ENCODE measurements around the gene MACROD2. TPM values are rescaled to one million over a fixed set of nuclear protein-coding genes. Genes with fewer than 3 reads are reported as not detected.

Gene MACROD2
- total RNA-seq, 1 experiment from 2014 or later: 1.6 TPM

- H3K27ac Mint-ChIP-seq: peak overlapping the region in 2 of 3 experiments; percentile 11 to 20; a peak in 2 of 7 replicates
- no peak for TF ChIP-seq CTCF (conservative IDR thresholded peaks at IDR 0.05)
- Histone ChIP-seq H3K23me2 (ENCODE audit: insufficient read length, low read depth, low read length, poor library complexity, severe bottlenecking) (no peaks in the 10 kb centered on the region), H3K23ac (ENCODE audit: insufficient read length, low read depth, low read length) (no peak overlapping the region), H3K27me3 (ENCODE audit: insufficient read depth, low read length) (no peaks in the 10 kb centered on the region), H3K14ac (ENCODE audit: insufficient read depth, low read length) (no peak overlapping the region), H4K8ac (replicated peaks; ENCODE audit: insufficient read length, low read depth, low read length) (no peak overlapping the region), H4K5ac (ENCODE audit: insufficient read length, low read depth, low read length) (no peak overlapping the region), H3K18ac (ENCODE audit: insufficient read length, low read depth, low read length) (no peak overlapping the region), H2AFZ (ENCODE audit: low read length) (no peak overlapping the region), H4K91ac (ENCODE audit: insufficient read length, low read depth, low read length) (no peak overlapping the region), H2BK20ac (ENCODE audit: low read depth, low read length, poor library complexity, severe bottlenecking) (no peak overlapping the region), H3K27ac (ENCODE audit: insufficient read length, low read depth, low read length) (no peak overlapping the region), H2BK5ac (ENCODE audit: insufficient read length, low read length) (no peak overlapping the region), H4K20me1 (ENCODE audit: control insufficient read depth, insufficient read depth, insufficient read length) (no peaks in the 10 kb centered on the region), H3K56ac (ENCODE audit: insufficient read length, low read depth, low read length) (no peak overlapping the region), H2BK120ac (ENCODE audit: low read depth, low read length, poor library complexity, severe bottlenecking) (no peak overlapping the region), H3K79me2 (ENCODE audit: insufficient read depth, low read length) (no peaks in the 10 kb centered on the region), H2AK5ac (ENCODE audit: insufficient read length, low read length) (no peak overlapping the region), H2BK15ac (ENCODE audit: low read depth, low read length) (no peak overlapping the region), H3K9ac (ENCODE audit: extremely low read depth, insufficient read length, low read length) (no peak overlapping the region), H3K4me2 (ENCODE audit: insufficient read depth, insufficient read length, low read length) (no peak overlapping the region), H3K79me1 (ENCODE audit: insufficient read depth, low read depth, low read length, poor library complexity, severe bottlenecking) (no peaks in the 10 kb centered on the region), H2BK12ac (ENCODE audit: insufficient read length, low read depth, low read length) (no peak overlapping the region), H3K9me3 (ENCODE audit: control insufficient read depth, low read depth, low read length) (no peaks in the 10 kb centered on the region), H3T11ph (ENCODE audit: low read length) (no peak overlapping the region), H3K4me1 (ENCODE audit: insufficient read depth, low read length) (0 out of 2 replicates have a peak, but pooled peaks cover 2% of the 10 kb centered on the region), H3K4ac (ENCODE audit: low read depth, low read length) (no peak overlapping the region)
- no peaks in the 10 kb centered on the region for H3K36me3 Mint-ChIP-seq (ENCODE audit: insufficient read depth in 1 of 3, low read depth in 3 of 3)
- no CpG with 5 or more reads among the region's 2 CpGs for WGBS (ENCODE audit: extremely low coverage, insufficient read length, low lambda C conversion rate)
- no peak for DNase-seq
- no peaks in the 10 kb centered on the region for H3K27me3 Mint-ChIP-seq (ENCODE audit: low read depth)
- 0 out of 5 replicates have a peak, but pooled peaks cover 0 to 3% of the 10 kb centered on the region in 2 experiments for H3K9me3 Mint-ChIP-seq
- no peak overlapping the region for H3K4me3 Mint-ChIP-seq
- peaks cover 13% of the 10 kb centered on the region in 2 experiments for H3K4me1 Mint-ChIP-seq
These were observed 788.5 kb downstream of the MACROD2 start for GRCh38 chr20:14783766-14784165.

All from H9 (cell line).